Effector memory CD4-positive, alpha-beta T cell (primary cell): ENCODE data around the gene CETN2.
"Not testable (repeated sequence)": the region's sequence is repeated elsewhere in the genome, so short reads cannot be mapped to it uniquely, and the experiment has no call there.

ENCODE experiments used
- DNase-seq, 3 donors: peaks; one replicate each; pipeline ENCODE4 v3.0.0-alpha.2; 2020
- H3K27ac ChIP-seq: 2 replicates; pipeline ENCODE4 v1.7.0; 2013; ENCODE audit warnings: mild to moderate bottlenecking, low read length, moderate library complexity; ENCODE audit not compliant: insufficient read depth, poor library complexity, severe bottlenecking
- H3K27me3 ChIP-seq: replicated peaks from 2 replicates; pipeline ENCODE4 v1.7.0; 2013; ENCODE audit warnings: mild to moderate bottlenecking, low read length; ENCODE audit not compliant: insufficient read depth, control insufficient read depth, poor library complexity, severe bottlenecking
- H3K36me3 ChIP-seq: 2 replicates; pipeline ENCODE4 v1.7.0; 2013; ENCODE audit warnings: mild to moderate bottlenecking, low read length, moderate library complexity; ENCODE audit not compliant: control insufficient read depth, insufficient read depth
- H3K4me1 ChIP-seq: 2 replicates; pipeline ENCODE4 v1.7.0; 2013; ENCODE audit warnings: low read length, mild to moderate bottlenecking; ENCODE audit not compliant: control insufficient read depth, insufficient read depth, poor library complexity, severe bottlenecking
- H3K4me3 ChIP-seq: 2 replicates; pipeline ENCODE4 v1.7.0; 2013; ENCODE audit warnings: low read length, low read depth, mild to moderate bottlenecking; ENCODE audit not compliant: insufficient read depth, poor library complexity, severe bottlenecking
- H3K9me3 ChIP-seq: 2 replicates; pipeline ENCODE4 v1.7.0; 2013; ENCODE audit warnings: mild to moderate bottlenecking, low read length, moderate library complexity; ENCODE audit not compliant: control insufficient read depth

CETN2 gene

GRCh38 chrX:152817078-152817764 lies 13.3 kb downstream of the CETN2 start:
- Histone ChIP-seq H3K9me3 (no peaks in the 10 kb centered on the region), H3K27ac (no peak overlapping the region), H3K27me3 (no peaks in the 10 kb centered on the region), H3K36me3 (no peaks in the 10 kb centered on the region), H3K4me3 (no peak overlapping the region), H3K4me1 (no peaks in the 10 kb centered on the region)
- DNase-seq, result no peak

DNA sequence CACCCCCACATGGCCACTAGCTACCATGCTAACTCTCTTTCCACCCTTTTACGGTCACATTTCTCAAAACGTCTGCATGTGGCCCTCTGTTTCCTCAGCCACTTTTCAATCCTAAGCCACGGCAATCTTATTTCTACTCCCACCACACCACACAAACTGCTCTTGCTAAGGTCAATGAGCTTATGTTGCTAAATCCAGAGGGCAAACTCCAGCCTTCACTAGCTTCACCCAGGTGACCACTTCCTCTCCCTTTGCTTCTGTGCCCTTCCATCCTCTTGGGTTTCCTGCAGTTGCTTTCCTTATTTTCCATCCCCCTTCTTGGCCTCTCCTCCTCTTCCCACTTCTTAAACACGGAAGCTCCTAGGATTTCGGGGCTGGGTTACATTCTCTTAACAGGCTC lies 16.5 kb downstream of the CETN2 start:
- Histone ChIP-seq H3K9me3 (no peaks in the 10 kb centered on the region), H3K27me3 (no peaks in the 10 kb centered on the region), H3K4me3 (no peak overlapping the region), H3K27ac (no peak overlapping the region), H3K4me1 (no peaks in the 10 kb centered on the region), H3K36me3 (no peaks in the 10 kb centered on the region)
- no peak for DNase-seq

GRCh38 chrX:152813206-152813605 lies 17.4 kb downstream of the CETN2 start:
- Histone ChIP-seq H3K27me3 (no peaks in the 10 kb centered on the region), H3K9me3 (no peaks in the 10 kb centered on the region), H3K4me1 (no peaks in the 10 kb centered on the region), H3K4me3 (no peak overlapping the region), H3K27ac (no peak overlapping the region), H3K36me3 (no peaks in the 10 kb centered on the region)
- DNase-seq, result no peak

- no peak for DNase-seq
- Histone ChIP-seq H3K4me3 (no peak overlapping the region), H3K27ac (no peak overlapping the region), H3K4me1 (no peaks in the 10 kb centered on the region), H3K27me3 (no peaks in the 10 kb centered on the region), H3K36me3 (no peaks in the 10 kb centered on the region), H3K9me3 (no peaks in the 10 kb centered on the region)
Observed at GRCh38 chrX:152810403-152810802, 20.2 kb downstream of the CETN2 start.

DNA sequence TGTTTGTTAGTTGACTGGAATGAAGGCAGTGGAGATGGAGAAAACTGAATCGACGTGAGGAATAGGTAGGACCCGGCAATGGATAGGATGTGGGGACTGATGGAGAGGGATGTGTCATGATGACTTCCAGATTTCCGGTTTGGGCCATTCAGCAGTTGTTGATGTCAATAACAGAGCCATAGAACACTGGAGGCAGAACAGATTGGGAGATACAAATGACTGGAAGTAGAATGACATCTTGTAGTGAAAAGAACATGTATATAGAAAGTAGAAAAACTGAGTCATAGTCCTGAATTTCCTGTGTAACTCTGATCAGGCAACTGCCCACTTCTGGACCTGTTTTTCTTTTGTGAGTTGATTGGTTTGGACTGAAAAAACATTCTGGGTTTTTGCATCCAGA lies 24.5 kb downstream of the CETN2 start:
- H3K9me3 ChIP-seq, result no peaks in the 10 kb centered on the region

DNA sequence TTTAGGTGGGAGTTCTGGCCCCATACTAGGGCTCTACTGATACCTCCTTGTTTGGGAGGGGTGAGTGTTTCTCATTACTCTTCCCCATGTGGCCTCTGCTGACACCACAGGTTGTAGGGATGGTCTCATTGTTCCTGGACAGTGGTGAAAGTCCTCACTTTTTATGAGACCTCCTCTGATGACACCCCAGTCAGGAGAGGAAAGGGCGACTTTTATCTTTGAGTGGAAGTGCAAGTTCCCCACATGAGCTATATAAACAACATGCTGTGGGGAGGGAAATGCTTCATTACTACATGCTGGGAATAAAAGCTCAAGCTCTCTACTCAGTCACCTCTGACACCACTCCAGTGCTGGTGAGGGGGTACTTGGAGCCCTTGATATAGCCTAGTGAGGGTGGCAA lies 31.6 kb downstream of the CETN2 start:
- H3K27ac ChIP-seq, result no peak overlapping the region
- no peak overlapping the region for H3K4me3 ChIP-seq
- DNase-seq, result no peak
- no peaks in the 10 kb centered on the region for H3K4me1 ChIP-seq
- no peaks in the 10 kb centered on the region for H3K9me3 ChIP-seq
- no peaks in the 10 kb centered on the region for H3K27me3 ChIP-seq
- no peaks in the 10 kb centered on the region for H3K36me3 ChIP-seq

More for the DNA sequence above, 24.5 kb downstream of the CETN2 start:
- H3K27ac ChIP-seq, result no peak overlapping the region
- no peaks in the 10 kb centered on the region for H3K27me3 ChIP-seq
- no peaks in the 10 kb centered on the region for H3K4me1 ChIP-seq
- no peak overlapping the region for H3K4me3 ChIP-seq
- H3K36me3 ChIP-seq, result no peaks in the 10 kb centered on the region
- no peak for DNase-seq

DNA sequence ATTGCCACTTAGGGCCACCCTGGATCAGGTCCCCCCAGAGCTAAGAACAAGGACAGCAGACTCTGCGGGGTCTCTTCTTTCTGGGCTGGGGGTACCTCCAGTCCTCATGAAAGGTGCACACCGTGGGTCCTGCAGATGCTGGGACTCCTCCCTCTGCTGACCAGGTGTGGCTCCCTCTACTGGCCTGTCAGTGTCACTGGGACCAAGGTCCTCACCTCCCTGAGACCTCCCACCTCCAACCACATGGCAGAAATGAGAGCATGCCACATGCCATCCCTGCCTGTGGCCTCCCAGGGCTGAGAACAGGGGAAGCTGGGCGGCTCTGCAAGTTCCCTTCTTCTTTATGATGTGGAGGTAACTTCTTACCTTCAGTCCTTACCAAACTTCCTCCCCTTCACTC lies 43.5 kb downstream of the CETN2 start:
- H3K4me3 ChIP-seq, H3K9me3 ChIP-seq, DNase-seq, H3K36me3 ChIP-seq, H3K27me3 ChIP-seq, H3K27ac ChIP-seq, H3K4me1 ChIP-seq: not testable (repeated sequence)
